Left kidney (tissue), 2 donors: ENCODE data around the gene ALLC. TPM values are rescaled to one million over a fixed set of nuclear protein-coding genes. Genes with fewer than 3 reads are reported as not detected.

ENCODE experiments used
- DNase-seq: peaks from one replicate; pipeline ENCODE4 v3.0.0-alpha.2; 2013
- polyA plus RNA-seq: library from polyadenylated mRNA; unstranded; fragments of 120-200 nt; gene quantifications from one replicate; pipeline ENCODE4 v1.2.1, GENCODE V29; 2013; ENCODE audit not compliant: insufficient read length

The ALLC gene
- polyA plus RNA-seq, 1 donor, result 0.13 TPM

- no peak for DNase-seq
Measured at GRCh38 chr2:3725458-3726250, 67.7 kb downstream of the ALLC start.

GRCh38 chr2:3726511-3726910, 68.5 kb downstream of the ALLC start:
- DNase-seq, result no peak

GRCh38 chr2:3727397-3728045, 69.5 kb downstream of the ALLC start:
- DNase-seq, result no peak

- peak; percentile 76 for DNase-seq
Measured at GRCh38 chr2:3728104-3729054, 70.4 kb downstream of the ALLC start.

- no peak for DNase-seq
Measured at GRCh38 chr2:3729055-3729448, 71.1 kb downstream of the ALLC start.

- DNase-seq, result no peak
Measured at GRCh38 chr2:3729786-3730185, 71.8 kb downstream of the ALLC start.

GRCh38 chr2:3730646-3731045, 72.6 kb downstream of the ALLC start:
- no peak for DNase-seq

GRCh38 chr2:3731829-3732228, 73.8 kb downstream of the ALLC start:
- no peak for DNase-seq

GRCh38 chr2:3736112-3736511, 78.1 kb downstream of the ALLC start:
- no peak for DNase-seq

- no peak for DNase-seq
Measured at GRCh38 chr2:3737128-3737527, 79.1 kb downstream of the ALLC start.

GRCh38 chr2:3738454-3738853, 80.5 kb downstream of the ALLC start:
- no peak for DNase-seq

- DNase-seq, result no peak
Measured at GRCh38 chr2:3739313-3739712, 81.3 kb downstream of the ALLC start.

- DNase-seq, result no peak
Measured at GRCh38 chr2:3741396-3741795, 83.4 kb downstream of the ALLC start.

- DNase-seq, result no peak
Measured at GRCh38 chr2:3741867-3742602, 84.0 kb downstream of the ALLC start.

GRCh38 chr2:3742743-3743508, 84.9 kb downstream of the ALLC start:
- no peak for DNase-seq

GRCh38 chr2:3743951-3744555, 86.1 kb downstream of the ALLC start:
- no peak for DNase-seq

- DNase-seq, result no peak
Measured at GRCh38 chr2:3745920-3746319, 87.9 kb downstream of the ALLC start.

- DNase-seq, result no peak
Measured at GRCh38 chr2:3747032-3747654, 89.1 kb downstream of the ALLC start.

- DNase-seq, result no peak
Measured at GRCh38 chr2:3747826-3748225, 89.8 kb downstream of the ALLC start.

- no peak for DNase-seq
Measured at GRCh38 chr2:3749201-3749600, 91.2 kb downstream of the ALLC start.
